ENCODE data around the gene ITM2C. TPM values are rescaled to one million over a fixed set of nuclear protein-coding genes. Genes with fewer than 3 reads are reported as not detected.

Gene ITM2C
- total and polyA plus RNA-seq, 9 of the 15 experiments (the other 6 are each of a cell fraction or from before 2014, with no cell fraction given) = 0.49 to 58.8 (median 21.5) TPM

DNA sequence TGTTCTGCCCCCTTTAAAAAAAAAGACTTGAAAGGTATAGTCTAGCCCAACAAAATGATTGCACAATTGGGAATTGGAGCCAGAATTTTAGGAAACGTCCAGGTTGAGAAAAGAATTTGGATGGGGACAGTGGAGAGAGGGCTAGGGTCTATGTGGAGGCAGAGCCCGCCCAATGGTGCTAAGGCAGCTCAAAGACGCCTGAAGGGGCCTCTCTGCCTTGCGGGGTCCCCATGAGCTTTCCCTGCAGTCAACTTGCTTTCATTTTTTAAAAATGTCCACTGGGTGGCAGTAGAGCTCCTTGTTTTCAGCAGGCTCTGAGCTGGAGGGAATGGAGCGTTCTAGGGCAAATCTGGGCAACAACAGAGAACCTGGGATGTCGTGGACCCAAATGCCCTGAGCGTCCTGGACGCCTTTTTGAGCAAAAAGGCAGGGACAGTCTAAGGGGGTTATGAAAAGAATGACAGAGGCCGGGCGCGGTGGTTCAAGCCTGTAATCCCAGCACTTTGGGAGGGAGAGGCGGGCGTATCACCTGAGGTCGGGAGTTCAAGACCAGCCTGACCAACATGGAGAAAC, 40.2 kb upstream of the ITM2C start:
- peak; percentile 80 for FAIRE-seq
- POLR2A ChIA-PET = interaction anchor here (0.8 to 1.3 kb wide), 2 partner anchors 54 to 163 kb away, joined by 3 to 4 read pairs; no protein-coding TSS in a partner anchor
- in situ Hi-C loops (cut with MboI) = loop anchor here (10.0 to 25.0 kb wide), 2 partner anchors 160 to 812 kb away; no protein-coding TSS in a partner anchor
- TF ChIP-seq, protein P1, sequence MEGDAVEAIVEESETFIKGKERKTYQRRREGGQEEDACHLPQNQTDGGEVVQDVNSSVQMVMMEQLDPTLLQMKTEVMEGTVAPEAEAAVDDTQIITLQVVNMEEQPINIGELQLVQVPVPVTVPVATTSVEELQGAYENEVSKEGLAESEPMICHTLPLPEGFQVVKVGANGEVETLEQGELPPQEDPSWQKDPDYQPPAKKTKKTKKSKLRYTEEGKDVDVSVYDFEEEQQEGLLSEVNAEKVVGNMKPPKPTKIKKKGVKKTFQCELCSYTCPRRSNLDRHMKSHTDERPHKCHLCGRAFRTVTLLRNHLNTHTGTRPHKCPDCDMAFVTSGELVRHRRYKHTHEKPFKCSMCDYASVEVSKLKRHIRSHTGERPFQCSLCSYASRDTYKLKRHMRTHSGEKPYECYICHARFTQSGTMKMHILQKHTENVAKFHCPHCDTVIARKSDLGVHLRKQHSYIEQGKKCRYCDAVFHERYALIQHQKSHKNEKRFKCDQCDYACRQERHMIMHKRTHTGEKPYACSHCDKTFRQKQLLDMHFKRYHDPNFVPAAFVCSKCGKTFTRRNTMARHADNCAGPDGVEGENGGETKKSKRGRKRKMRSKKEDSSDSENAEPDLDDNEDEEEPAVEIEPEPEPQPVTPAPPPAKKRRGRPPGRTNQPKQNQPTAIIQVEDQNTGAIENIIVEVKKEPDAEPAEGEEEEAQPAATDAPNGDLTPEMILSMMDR (IDR thresholded peaks at IDR 0.05 in 2 of 3, conservative IDR thresholded peaks at IDR 0.05 in 1 of 3; ENCODE audit: insufficient read depth in 2 of 3, low read depth in 1 of 3, low read length in 3 of 3) = peak; percentile 65 to 71 (median 65)
- TF ChIP-seq CEBPB (tag; IDR thresholded peaks at IDR 0.05) (peak; percentile 89), CEBPG (CRISPR knock-in tag; IDR thresholded peaks at IDR 0.05) (no peak), CEBPG (tag; conservative IDR thresholded peaks at IDR 0.05 in 1 of 2, IDR thresholded peaks at IDR 0.05 in 1 of 2) (peak; percentile 49 to 80; a peak in 3 of 4 replicates), RAD21 (CRISPR knock-in tag; conservative IDR thresholded peaks at IDR 0.05 in 1 of 2, IDR thresholded peaks at IDR 0.05 in 1 of 2) (peak; percentile 58 to 71), SIRT6 (IDR thresholded peaks at IDR 0.05; ENCODE audit: low read depth, low read length) (no peak), NR2C1 (IDR thresholded peaks at IDR 0.05) (no peak), NR2C1 (tag; IDR thresholded peaks at IDR 0.05) (no peak), RBM39 (optimal IDR thresholded peaks at IDR 0.05; ENCODE audit: low read depth, low read length) (peak; percentile 20)
- TF ChIP-seq, protein P2, sequence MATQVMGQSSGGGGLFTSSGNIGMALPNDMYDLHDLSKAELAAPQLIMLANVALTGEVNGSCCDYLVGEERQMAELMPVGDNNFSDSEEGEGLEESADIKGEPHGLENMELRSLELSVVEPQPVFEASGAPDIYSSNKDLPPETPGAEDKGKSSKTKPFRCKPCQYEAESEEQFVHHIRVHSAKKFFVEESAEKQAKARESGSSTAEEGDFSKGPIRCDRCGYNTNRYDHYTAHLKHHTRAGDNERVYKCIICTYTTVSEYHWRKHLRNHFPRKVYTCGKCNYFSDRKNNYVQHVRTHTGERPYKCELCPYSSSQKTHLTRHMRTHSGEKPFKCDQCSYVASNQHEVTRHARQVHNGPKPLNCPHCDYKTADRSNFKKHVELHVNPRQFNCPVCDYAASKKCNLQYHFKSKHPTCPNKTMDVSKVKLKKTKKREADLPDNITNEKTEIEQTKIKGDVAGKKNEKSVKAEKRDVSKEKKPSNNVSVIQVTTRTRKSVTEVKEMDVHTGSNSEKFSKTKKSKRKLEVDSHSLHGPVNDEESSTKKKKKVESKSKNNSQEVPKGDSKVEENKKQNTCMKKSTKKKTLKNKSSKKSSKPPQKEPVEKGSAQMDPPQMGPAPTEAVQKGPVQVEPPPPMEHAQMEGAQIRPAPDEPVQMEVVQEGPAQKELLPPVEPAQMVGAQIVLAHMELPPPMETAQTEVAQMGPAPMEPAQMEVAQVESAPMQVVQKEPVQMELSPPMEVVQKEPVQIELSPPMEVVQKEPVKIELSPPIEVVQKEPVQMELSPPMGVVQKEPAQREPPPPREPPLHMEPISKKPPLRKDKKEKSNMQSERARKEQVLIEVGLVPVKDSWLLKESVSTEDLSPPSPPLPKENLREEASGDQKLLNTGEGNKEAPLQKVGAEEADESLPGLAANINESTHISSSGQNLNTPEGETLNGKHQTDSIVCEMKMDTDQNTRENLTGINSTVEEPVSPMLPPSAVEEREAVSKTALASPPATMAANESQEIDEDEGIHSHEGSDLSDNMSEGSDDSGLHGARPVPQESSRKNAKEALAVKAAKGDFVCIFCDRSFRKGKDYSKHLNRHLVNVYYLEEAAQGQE (IDR thresholded peaks at IDR 0.05; ENCODE audit: borderline replicate concordance) = peak; percentile 30; the same call in 1 of the 2 replicates
- TF ChIP-seq, protein P2 (CRISPR knock-in tag; IDR thresholded peaks at IDR 0.05; ENCODE audit: low read depth) = no peak

More for the DNA sequence above, 40.2 kb upstream of the ITM2C start:
- Histone ChIP-seq H3K9me1 (ENCODE audit: control insufficient read depth, insufficient read depth, low read length) (no peaks in the 10 kb centered on the region), H3K4me3 (no peak overlapping the region), H2AFZ (ENCODE audit: low read depth, low read length) (no peak overlapping the region), H3K36me3 (ENCODE audit: control insufficient read depth, insufficient read depth, low read length) (peaks cover 10% of the 10 kb centered on the region; the same call in 1 of the 3 replicates), H3K4me2 (ENCODE audit: insufficient read depth, low read length) (peak overlapping the region; percentile 62; the same call in 1 of the 2 replicates), H3K9me3 (replicated peaks; ENCODE audit: control insufficient read depth, insufficient read depth, low read depth, low read length) (no peaks in the 10 kb centered on the region), H3K9ac (ENCODE audit: insufficient read depth in 1 of 2, low read depth in 2 of 2, low read length in 2 of 2) (no peak overlapping the region), H3K27me3 (ENCODE audit: control insufficient read depth in 2 of 2, insufficient read depth in 2 of 2, low read length in 2 of 2) (peaks cover 0 to 11% of the 10 kb centered on the region in 2 experiments; a peak in 2 of 5 replicates), H3K79me2 (ENCODE audit: control insufficient read depth, insufficient read depth, low read length) (no peaks in the 10 kb centered on the region), H3K4me1 (replicated peaks in 1 of 2; ENCODE audit: control insufficient read depth in 2 of 2, insufficient read depth in 2 of 2, low read length in 2 of 2) (peaks cover 0 to 16% of the 10 kb centered on the region in 2 experiments; a peak in 2 of 5 replicates), H3K27ac (ENCODE audit: extremely low read depth, low read depth, low read length) (no peak overlapping the region), H4K20me1 (replicated peaks; ENCODE audit: control insufficient read depth, insufficient read depth, low read length) (no peaks in the 10 kb centered on the region)
- no TSS peak for BruUV-seq (replicated peaks)
- CTCF ChIA-PET (ENCODE audit: low intra/inter-chr PET ratio) = interaction anchor here (0.6 to 0.8 kb wide), 4 partner anchors 24 to 817 kb away, joined by 3 to 4 read pairs (median 3); no protein-coding TSS in a partner anchor
- peak; percentile 86 for ATAC-seq
- DNase-seq (ENCODE audit: extremely low read depth in 1 of 4, low spot score in 3 of 4) = peak; percentile 58 to 81 (median 61)
- WGBS (ENCODE audit: insufficient coverage, low coverage, missing lambda C conversion rate) = 19% methylated on average over 11 of the region's 14 CpGs
- intact Hi-C loops (cut with micrococcal nuclease) = loop anchor here (1.0 to 5.0 kb wide), 3 partner anchors 38 to 163 kb away; partner anchors contain the start of gene ITM2C
